SK-N-MC (cell line): ENCODE results near the gene TOP3B.

Experiments used
- DNase-seq: peaks from one replicate; pipeline ENCODE4 v3.0.0-alpha.2; 2011; ENCODE audit warnings: low read depth, low spot score
- H3K27ac ChIP-seq: fragments of 200-600 bp; sonication (generic); 2 replicates; pipeline ENCODE4 v1.5.1; 2016; ENCODE audit warnings: mixed run types
- H3K36me3 ChIP-seq: fragments of 200-600 bp; sonication (generic); 2 replicates; pipeline ENCODE4 v1.6.1; 2017; ENCODE audit warnings: antibody characterized with exemption, low read length, mixed read lengths; ENCODE audit not compliant: insufficient read depth
- H3K4me3 ChIP-seq: fragments of 200-600 bp; sonication (generic); 2 replicates; pipeline ENCODE4 v1.5.1; 2016
- H3K9ac ChIP-seq: fragments of 200-600 bp; sonication (generic); 2 replicates; pipeline ENCODE4 v1.8.0; 2017; ENCODE audit warnings: mixed run types, mixed read lengths; ENCODE audit not compliant: insufficient read length
- H3K9me3 ChIP-seq: fragments of 200-600 bp; sonication (generic); 2 replicates; pipeline ENCODE4 v1.6.1; 2017; ENCODE audit warnings: low read depth, mild to moderate bottlenecking, antibody characterized with exemption, low read length, moderate library complexity, mixed read lengths
- EZH2 ChIP-seq: fragments of 200-600 bp; sonication (generic); IDR thresholded peaks from one replicate; pipeline ENCODE4 v1.6.1; 2017; ENCODE audit warnings: antibody characterized with exemption
- FOXP2 ChIP-seq: optimal IDR thresholded peaks from 2 replicates; pipeline ENCODE3; 2011; ENCODE audit warnings: mild to moderate bottlenecking, moderate library complexity; ENCODE audit not compliant: insufficient read depth; ENCODE audit errors: extremely low read length, control extremely low read depth
- POLR2AphosphoS5 ChIP-seq: IDR thresholded peaks from 2 replicates; pipeline ENCODE4 v1.6.1; 2012; ENCODE audit warnings: mild to moderate bottlenecking, low read depth, low read length, borderline replicate concordance

TOP3B gene

GRCh38 chr22:21970800-21971617 lies 11.6 kb downstream of the TOP3B start:
- no peak overlapping the region for H3K4me3 ChIP-seq
- H3K9me3 ChIP-seq: no peaks in the 10 kb centered on the region
- no peak for DNase-seq
- no peak overlapping the region for H3K9ac ChIP-seq
- no peak overlapping the region for H3K27ac ChIP-seq
- no peak for TF ChIP-seq FOXP2
- no peak for TF ChIP-seq POLR2AphosphoS5
- TF ChIP-seq EZH2: no peak
- H3K36me3 ChIP-seq: peaks cover 54% of the 10 kb centered on the region

GRCh38 chr22:21970037-21970799 lies 12.4 kb downstream of the TOP3B start:
- no peak overlapping the region for H3K9ac ChIP-seq
- no peak for DNase-seq
- peaks cover 55% of the 10 kb centered on the region for H3K36me3 ChIP-seq
- H3K27ac ChIP-seq: no peak overlapping the region
- TF ChIP-seq POLR2AphosphoS5 (no peak), EZH2 (no peak), FOXP2 (no peak)
- no peak overlapping the region for H3K4me3 ChIP-seq
- H3K9me3 ChIP-seq: no peaks in the 10 kb centered on the region

- Histone ChIP-seq H3K9ac (no peak overlapping the region), H3K27ac (no peak overlapping the region), H3K4me3 (no peak overlapping the region), H3K9me3 (no peaks in the 10 kb centered on the region), H3K36me3 (peaks cover 65% of the 10 kb centered on the region)
- no peak for DNase-seq
- no peak for TF ChIP-seq FOXP2
- TF ChIP-seq POLR2AphosphoS5: no peak
- no peak for TF ChIP-seq EZH2
Observed at GRCh38 chr22:21968452-21969129, 14.0 kb downstream of the TOP3B start.

GRCh38 chr22:21967693-21968271 lies 14.8 kb downstream of the TOP3B start:
- no peak for TF ChIP-seq EZH2
- TF ChIP-seq POLR2AphosphoS5: no peak
- no peak for TF ChIP-seq FOXP2

GRCh38 chr22:21966643-21967516 lies 15.7 kb downstream of the TOP3B start:
- Histone ChIP-seq H3K36me3 (peaks cover 61% of the 10 kb centered on the region), H3K9ac (no peak overlapping the region), H3K9me3 (no peaks in the 10 kb centered on the region), H3K27ac (no peak overlapping the region), H3K4me3 (no peak overlapping the region)
- no peak for DNase-seq
- no peak for TF ChIP-seq FOXP2
- no peak for TF ChIP-seq EZH2
- TF ChIP-seq POLR2AphosphoS5: no peak

More at GRCh38 chr22:21967693-21968271, 14.8 kb downstream of the TOP3B start:
- Histone ChIP-seq H3K4me3 (no peak overlapping the region), H3K36me3 (peaks cover 63% of the 10 kb centered on the region), H3K27ac (no peak overlapping the region), H3K9me3 (no peaks in the 10 kb centered on the region), H3K9ac (no peak overlapping the region)
- DNase-seq: no peak

GRCh38 chr22:21965762-21966288 lies 16.8 kb downstream of the TOP3B start:
- peaks cover 53% of the 10 kb centered on the region for H3K36me3 ChIP-seq
- TF ChIP-seq FOXP2 (no peak), EZH2 (no peak), POLR2AphosphoS5 (no peak)
- H3K9ac ChIP-seq: no peak overlapping the region
- H3K27ac ChIP-seq: no peak overlapping the region
- no peaks in the 10 kb centered on the region for H3K9me3 ChIP-seq
- no peak overlapping the region for H3K4me3 ChIP-seq
- DNase-seq: no peak

- H3K4me3 ChIP-seq: no peak overlapping the region
- DNase-seq: no peak
- no peak for TF ChIP-seq EZH2
- no peak for TF ChIP-seq POLR2AphosphoS5
- no peak for TF ChIP-seq FOXP2
- H3K9ac ChIP-seq: no peak overlapping the region
- H3K27ac ChIP-seq: no peak overlapping the region
- H3K36me3 ChIP-seq: peaks cover 45% of the 10 kb centered on the region
- H3K9me3 ChIP-seq: no peaks in the 10 kb centered on the region
Observed at GRCh38 chr22:21964918-21965484, 17.6 kb downstream of the TOP3B start.
